Right cardiac atrium (tissue), 5 donors: Measurements from ENCODE around the gene FOXP4. TPM values are rescaled to one million over a fixed set of nuclear protein-coding genes. Genes with fewer than 3 reads are reported as not detected.

ENCODE experiments used
- ATAC-seq, 2 donors: fragments of 200-7000 bp; cut with Tn5 transposase; one replicate each; pipeline versions ENCODE4 v1.8.0 to v1.9.1; 2020; ENCODE audit warnings: moderate library complexity in 2 of 2, mild to moderate bottlenecking in 1 of 2
- DNase-seq, 3 donors: peaks; one replicate each; pipeline ENCODE4 v3.0.0-alpha.2; 2020
- H3K27ac ChIP-seq: one replicate; pipeline ENCODE4 v1.5.1; 2013; ENCODE audit warnings: mild to moderate bottlenecking, low read length, control low read depth, moderate library complexity
- H3K27me3 ChIP-seq: one replicate; pipeline ENCODE4 v1.6.1; 2013; ENCODE audit not compliant: control insufficient read depth, insufficient read depth
- H3K4me1 ChIP-seq: one replicate; pipeline ENCODE4 v1.6.1; 2013; ENCODE audit warnings: low read length; ENCODE audit not compliant: control insufficient read depth, insufficient read depth
- H3K4me3 ChIP-seq: one replicate; pipeline ENCODE4 v1.5.1; 2013; ENCODE audit warnings: low read length, control low read depth
- H3K9me3 ChIP-seq: one replicate; pipeline ENCODE4 v1.6.1; 2013; ENCODE audit warnings: low read length; ENCODE audit not compliant: control insufficient read depth
- WGBS: extraction: QIAGEN DNeasy Blood & Tissue Kit; methylation state at CpG from one replicate; pipeline ENCODE4 v1.1.7; 2013; 5-methylcytosine and 5-hydroxymethylcytosine counted together
- intact Hi-C, 4 donors: fragments of 100-400 bp; cut with DNase I; formaldehyde crosslinking; loops; one replicate each; pipeline versions ENCODE4 v1.11.0 to v1.14.0; 2022 to 2023
- polyA plus RNA-seq: library from polyadenylated mRNA; stranded (reverse); fragments of 200-250 nt; gene quantifications from one replicate; pipeline ENCODE4 v1.2.3, GENCODE V29; 2013
- total RNA-seq, 4 donors: library from RNA; stranded (reverse); fragmentation: NEBNext Ultra II Directional; extraction: Animal tissue kit (Norgen Biotek cat#: 25700); gene quantifications; one replicate each; pipeline ENCODE4 v1.2.1, GENCODE V29; 2021
- donor health status: healthy with polysubstance abuse.
- donor health status: DM: no; HTN: yes; CAD: no.
- donor health status: DM: no; HTN: no; CAD: no.
- donor health status: DM: no; HTN: yes; CAD: no; lungs with severe emphysema.
- donor health status: DM: yes; HTN: yes; CAD: no.

FOXP4 gene
- total and polyA plus RNA-seq, 5 donors: 15.3 to 22.5 (median 21.8) TPM

DNA sequence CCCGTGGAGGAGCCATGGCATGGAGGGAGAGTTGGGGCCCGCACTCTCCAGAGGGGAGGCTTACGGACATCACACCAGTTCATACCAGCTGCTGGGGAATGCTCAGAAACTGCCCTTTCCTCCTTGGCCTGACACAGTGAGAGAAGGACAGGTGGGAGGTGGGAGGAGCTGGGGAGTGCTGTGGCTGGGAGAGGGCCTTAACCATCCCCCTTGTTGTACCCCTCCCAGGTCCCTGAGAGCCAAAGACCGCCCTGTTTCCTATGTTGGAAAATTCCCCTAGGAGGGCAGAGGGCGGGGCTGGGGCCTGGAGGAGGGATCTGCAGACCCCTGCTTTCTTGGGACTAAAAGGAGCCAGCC, 24.1 kb downstream of the FOXP4 start:
- no peak overlapping the region for H3K27ac ChIP-seq
- H3K9me3 ChIP-seq: no peaks in the 10 kb centered on the region
- DNase-seq (no peak), ATAC-seq (no peak)
- peaks cover 16% of the 10 kb centered on the region for H3K4me1 ChIP-seq
- 79% methylated on average over 5 of the region's 5 CpGs for WGBS
- no peaks in the 10 kb centered on the region for H3K27me3 ChIP-seq
- no peak overlapping the region for H3K4me3 ChIP-seq
- intact Hi-C loops: no loop called here

DNA sequence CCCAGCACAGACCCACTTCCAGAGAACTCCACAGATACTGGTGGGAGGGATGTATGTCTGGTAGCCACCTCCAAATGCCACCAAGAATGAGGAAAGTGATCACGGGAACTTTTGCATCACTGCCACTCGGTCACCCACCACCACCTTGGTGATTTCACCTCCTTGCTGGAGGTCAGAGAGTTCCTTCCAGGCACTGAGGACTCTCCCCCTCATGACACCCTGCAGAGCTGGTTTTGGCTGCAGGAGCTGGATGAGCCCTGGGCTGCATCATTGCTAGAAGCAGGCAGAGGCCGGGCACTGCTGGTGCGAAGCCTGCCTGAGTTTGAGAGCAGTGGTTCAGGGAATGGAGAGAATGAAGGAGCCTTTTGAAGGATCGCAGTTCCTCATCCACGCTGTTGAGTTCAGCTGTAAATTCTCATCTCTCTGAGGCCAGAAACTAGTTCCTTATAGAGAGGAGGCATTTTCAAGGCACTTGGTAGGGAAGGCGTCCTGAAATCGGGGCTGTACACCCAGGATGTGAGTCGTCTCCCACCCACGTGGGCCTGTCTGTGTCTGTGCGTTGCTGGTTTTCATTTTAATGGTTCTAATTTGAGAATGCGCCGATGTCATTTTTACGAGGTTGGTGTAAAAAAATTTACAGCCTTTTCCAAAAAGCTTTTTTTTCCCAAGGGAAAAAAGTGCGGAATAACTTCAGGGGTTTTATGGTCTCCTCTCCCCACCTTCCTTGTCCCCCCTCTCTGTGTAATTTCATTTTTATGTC, 25.0 kb downstream of the FOXP4 start:
- DNase-seq: peak in 1 of 3 donors; percentile 10
- Histone ChIP-seq H3K4me3 (no peak overlapping the region), H3K27ac (no peak overlapping the region), H3K27me3 (no peaks in the 10 kb centered on the region), H3K9me3 (no peaks in the 10 kb centered on the region), H3K4me1 (peaks cover 17% of the 10 kb centered on the region)
- intact Hi-C loops: no loop called here
- 85% methylated on average over 15 of the region's 15 CpGs for WGBS
- no peak for ATAC-seq

DNA sequence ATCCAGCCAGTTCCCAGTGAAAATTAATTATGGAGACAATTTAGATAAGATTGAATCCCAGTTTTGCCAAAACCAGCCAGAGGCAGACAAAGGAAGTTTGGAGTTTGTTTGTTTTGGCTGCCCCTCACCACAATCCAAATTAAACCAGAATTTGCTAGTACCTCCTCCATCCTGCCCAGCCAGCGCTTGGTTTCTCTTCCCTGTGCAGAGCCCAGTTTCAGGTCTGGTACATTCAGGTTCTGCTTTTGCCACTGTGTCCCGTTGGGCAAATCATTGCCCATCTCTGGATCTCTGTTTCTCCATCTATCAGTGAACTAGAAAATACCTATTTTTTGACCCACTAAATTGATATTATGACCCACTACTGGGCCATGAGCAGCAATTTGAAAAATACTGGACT, 26.4 kb downstream of the FOXP4 start:
- Histone ChIP-seq H3K9me3 (no peaks in the 10 kb centered on the region), H3K4me1 (peaks cover 19% of the 10 kb centered on the region), H3K4me3 (no peak overlapping the region), H3K27me3 (no peaks in the 10 kb centered on the region), H3K27ac (no peak overlapping the region)
- intact Hi-C loops: no loop called here
- WGBS: 52% methylated on average over 2 of the region's 2 CpGs
- ATAC-seq: no peak
- peak in 1 of 3 donors; percentile 33 for DNase-seq

DNA sequence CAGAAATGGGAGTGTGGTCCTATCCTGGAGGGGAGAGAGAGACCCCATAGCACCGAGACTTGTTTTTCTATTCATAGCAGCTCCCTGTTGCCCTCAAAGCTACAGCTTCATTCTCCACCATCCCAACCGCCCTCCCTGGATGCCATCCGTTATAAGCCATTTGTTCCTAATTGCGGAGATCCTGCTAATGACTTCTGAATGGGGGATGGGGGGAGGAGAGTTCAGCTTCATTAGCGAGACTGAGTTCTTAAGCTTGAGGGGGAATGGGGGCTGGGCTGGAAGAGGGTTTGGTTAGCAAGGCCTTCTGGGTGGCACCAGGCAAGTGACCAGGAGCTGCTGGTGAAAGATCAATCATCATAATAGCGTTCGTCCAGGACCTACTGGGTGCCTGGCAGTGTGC, 27.1 kb downstream of the FOXP4 start:
- Histone ChIP-seq H3K27me3 (no peaks in the 10 kb centered on the region), H3K9me3 (no peaks in the 10 kb centered on the region), H3K4me3 (no peak overlapping the region), H3K27ac (no peak overlapping the region), H3K4me1 (peaks cover 22% of the 10 kb centered on the region)
- intact Hi-C loops: no loop called here
- ATAC-seq (no peak), DNase-seq (peak in 1 of 3 donors; percentile 7)
- WGBS: 95% methylated on average over 7 of the region's 7 CpGs

DNA sequence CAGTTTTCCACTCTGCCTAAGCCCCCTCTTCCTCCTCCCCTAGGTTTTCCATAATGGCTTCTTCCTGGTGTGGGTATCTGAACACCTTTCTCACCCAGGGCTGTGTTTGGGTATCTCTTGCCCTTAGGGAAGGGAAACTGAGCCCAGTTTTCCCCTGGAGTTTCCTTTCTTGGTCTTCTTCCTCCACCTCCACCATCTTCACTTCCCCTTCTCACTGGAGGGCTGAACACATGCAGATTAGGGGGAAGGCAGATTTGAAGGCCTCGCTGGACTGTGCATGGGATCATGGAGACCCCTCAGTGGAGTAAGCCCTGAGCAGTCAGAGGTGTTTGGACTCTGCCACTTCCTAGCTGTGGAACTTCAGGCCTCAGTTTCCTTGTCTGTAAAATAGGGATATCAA, 27.8 kb downstream of the FOXP4 start:
- no peak overlapping the region for H3K27ac ChIP-seq
- no peak overlapping the region for H3K4me3 ChIP-seq
- intact Hi-C loops: no loop called here
- DNase-seq: no peak
- peaks cover 18% of the 10 kb centered on the region for H3K4me1 ChIP-seq
- WGBS: 92% methylated on average over 1 of the region's 1 CpG
- no peaks in the 10 kb centered on the region for H3K27me3 ChIP-seq
- no peak for ATAC-seq
- H3K9me3 ChIP-seq: no peaks in the 10 kb centered on the region

DNA sequence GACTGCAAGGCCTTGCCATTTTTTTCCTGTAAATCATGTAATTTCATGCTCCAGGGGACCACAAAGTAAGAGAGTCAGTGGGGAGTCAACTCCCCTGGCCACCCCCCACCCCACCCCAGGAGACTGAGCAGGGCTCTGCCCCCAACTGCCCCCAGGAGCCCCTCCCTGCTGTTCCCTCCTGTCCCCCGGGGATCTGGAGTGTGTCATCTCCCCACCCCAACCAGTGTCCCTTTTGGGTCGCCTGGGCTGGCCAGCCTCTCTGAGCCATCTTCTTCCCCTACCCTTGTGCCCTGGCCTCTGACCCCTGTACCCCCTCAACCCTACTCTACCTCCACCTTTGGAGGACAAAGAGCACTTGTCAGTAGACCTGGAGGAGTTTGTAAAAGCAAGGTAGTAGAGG, 29.4 kb downstream of the FOXP4 start:
- Histone ChIP-seq H3K4me3 (no peak overlapping the region), H3K27ac (no peak overlapping the region), H3K9me3 (no peaks in the 10 kb centered on the region), H3K4me1 (peaks cover 16% of the 10 kb centered on the region), H3K27me3 (no peaks in the 10 kb centered on the region)
- WGBS: 70% methylated on average over 2 of the region's 2 CpGs
- ATAC-seq (no peak), DNase-seq (peak in 1 of 3 donors; percentile 18)
- intact Hi-C loops: no loop called here

DNA sequence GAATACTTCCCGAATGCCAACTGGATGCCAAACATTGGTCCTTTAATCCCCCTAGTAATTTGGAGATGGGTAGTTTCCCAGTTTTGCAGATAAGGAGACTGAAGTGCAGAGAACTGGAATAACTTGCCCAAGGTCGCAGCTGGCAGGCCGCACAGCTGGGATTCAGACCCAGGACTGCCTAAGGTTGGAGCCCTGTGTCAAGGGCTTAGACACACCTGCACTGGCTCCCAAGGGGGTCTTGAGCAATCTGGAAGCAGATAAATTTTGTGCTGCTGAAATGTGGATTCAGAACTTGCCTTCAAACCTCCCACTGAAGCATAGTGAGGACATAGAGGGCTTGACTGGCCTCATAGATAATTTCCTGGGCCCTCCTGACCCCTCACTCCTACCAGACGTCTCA, 30.5 kb downstream of the FOXP4 start:
- no peak overlapping the region for H3K27ac ChIP-seq
- DNase-seq (peak in 1 of 3 donors; percentile 17), ATAC-seq (no peak)
- no peaks in the 10 kb centered on the region for H3K27me3 ChIP-seq
- intact Hi-C loops: no loop called here
- H3K9me3 ChIP-seq: no peaks in the 10 kb centered on the region
- 65% methylated on average over 4 of the region's 4 CpGs for WGBS
- no peak overlapping the region for H3K4me3 ChIP-seq
- H3K4me1 ChIP-seq: peaks cover 20% of the 10 kb centered on the region

DNA sequence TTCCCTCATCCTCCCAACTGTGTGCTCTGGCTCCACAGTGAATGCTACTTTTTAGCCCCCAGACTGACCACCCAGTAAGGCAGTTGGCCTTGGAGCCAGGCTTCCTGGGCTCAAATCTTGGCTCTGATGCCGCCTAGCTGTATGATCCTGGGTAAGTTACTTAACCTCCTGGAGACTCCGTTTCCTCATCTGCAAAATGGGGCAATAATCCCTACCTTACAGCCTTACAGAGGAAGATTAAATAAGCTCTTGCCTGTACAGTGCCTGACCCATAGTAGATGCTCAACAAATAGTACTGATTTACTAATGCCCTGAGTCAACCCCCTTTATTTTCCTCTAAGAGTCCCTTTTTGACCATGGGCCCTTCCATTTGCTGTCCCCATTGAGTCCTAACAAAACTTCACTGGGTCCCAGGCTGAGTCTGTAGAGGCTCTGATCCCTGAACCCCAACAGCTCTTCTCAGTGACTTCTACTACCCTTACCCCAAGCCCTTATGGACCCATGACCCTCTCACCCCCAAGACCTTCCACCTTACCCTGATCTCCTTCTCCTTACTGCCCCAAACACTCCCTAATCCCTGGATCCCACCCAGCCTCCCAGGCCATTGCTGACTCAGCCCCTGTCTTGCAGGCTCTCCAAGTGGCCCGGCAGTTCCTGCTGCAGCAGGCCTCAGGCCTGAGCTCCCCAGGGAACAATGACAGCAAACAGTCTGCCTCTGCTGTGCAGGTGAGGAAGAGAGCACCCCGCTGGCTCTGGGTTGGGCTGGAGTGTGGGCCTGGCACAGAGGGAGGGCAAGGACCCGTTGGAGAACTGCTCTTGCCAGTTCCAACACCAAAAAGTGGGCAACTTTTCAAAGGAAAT, 31.4 kb downstream of the FOXP4 start:
- H3K9me3 ChIP-seq: no peaks in the 10 kb centered on the region
- H3K4me3 ChIP-seq: no peak overlapping the region
- DNase-seq (peak in 1 of 3 donors; percentile 33), ATAC-seq (peak; percentile 22 to 31)
- H3K27ac ChIP-seq: no peak overlapping the region
- H3K4me1 ChIP-seq: peaks cover 20% of the 10 kb centered on the region
- 65% methylated on average over 5 of the region's 5 CpGs for WGBS
- intact Hi-C loops: no loop called here
- no peaks in the 10 kb centered on the region for H3K27me3 ChIP-seq

DNA sequence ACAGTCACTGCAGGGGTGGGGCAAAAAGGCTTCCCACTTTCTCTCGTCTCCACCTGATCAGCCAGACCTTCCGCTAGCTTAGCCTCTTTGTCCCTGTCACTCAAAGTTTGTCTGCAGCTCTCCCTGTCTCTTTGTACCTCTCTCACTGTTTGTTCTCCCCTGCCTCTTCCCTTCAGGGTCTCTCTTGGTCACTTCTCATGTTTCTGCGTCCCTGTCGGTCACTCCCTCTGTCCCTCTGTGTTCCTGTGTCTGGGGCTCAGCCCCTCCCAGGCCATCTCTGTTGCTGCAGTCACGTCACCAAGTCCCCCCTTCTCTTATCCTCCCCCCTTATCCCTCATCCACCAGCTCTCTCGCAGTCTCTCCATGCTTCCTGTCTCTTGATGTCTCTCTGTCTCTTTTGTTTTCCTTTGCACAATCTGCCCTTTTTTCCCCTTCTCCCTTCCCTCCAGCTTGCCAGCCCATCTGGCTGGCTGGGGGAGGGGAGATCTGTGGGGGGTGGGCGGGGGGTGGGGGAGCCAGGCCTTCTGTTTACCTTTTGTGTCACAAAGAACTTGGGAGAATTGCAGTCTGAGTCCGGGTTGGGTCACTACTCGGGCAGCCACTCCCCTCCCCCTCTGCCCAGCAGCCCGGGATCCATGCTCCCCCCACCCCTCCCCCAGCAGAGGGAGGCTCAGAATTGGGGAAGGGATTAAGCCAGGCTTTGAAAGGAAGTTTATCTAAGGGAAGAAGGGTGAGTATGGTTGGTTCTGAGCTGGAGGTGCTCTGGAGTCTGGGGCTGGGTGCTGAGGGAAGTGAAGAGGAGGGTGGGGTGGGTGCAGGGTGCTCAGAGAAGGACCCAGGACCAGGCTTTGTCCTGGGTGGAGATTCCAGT, 32.3 kb downstream of the FOXP4 start:
- Histone ChIP-seq H3K4me3 (no peak overlapping the region), H3K9me3 (no peaks in the 10 kb centered on the region), H3K27ac (no peak overlapping the region), H3K27me3 (no peaks in the 10 kb centered on the region), H3K4me1 (peaks cover 23% of the 10 kb centered on the region)
- ATAC-seq (peak; percentile 4 to 36), DNase-seq (peak in 1 of 3 donors; percentile 25)
- WGBS: 36% methylated on average over 10 of the region's 10 CpGs
- intact Hi-C loops: no loop called here

DNA sequence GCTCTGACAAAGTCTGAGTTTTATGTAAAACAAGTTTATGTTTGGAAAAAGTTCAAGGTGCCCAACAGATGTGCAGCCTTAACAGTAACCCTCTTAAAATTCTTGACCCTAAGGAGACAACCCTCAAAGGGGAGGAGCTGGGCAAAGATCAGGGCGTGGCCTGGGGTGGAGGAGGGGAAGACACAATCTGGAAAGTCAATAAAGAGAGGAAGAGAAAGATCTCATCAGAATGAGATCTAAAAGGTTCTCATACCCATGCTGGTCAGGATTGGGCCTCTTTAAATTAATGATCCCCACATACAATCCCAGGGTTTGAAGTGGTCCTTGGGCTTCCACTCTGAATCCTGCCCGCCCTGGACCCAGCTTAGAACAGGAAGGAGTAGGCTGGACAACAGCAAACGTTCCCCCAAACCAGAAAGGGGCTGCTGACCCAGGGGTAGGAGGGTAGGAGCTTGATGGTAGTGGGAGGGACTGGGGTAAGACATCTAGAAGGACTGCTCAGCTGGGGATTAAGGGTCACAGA, 33.0 kb downstream of the FOXP4 start:
- intact Hi-C loops: no loop called here
- no peaks in the 10 kb centered on the region for H3K9me3 ChIP-seq
- no peak overlapping the region for H3K4me3 ChIP-seq
- H3K27me3 ChIP-seq: no peaks in the 10 kb centered on the region
- no peak for DNase-seq
- 63% methylated on average over 3 of the region's 3 CpGs for WGBS
- H3K4me1 ChIP-seq: peaks cover 23% of the 10 kb centered on the region
- H3K27ac ChIP-seq: no peak overlapping the region
- ATAC-seq: no peak
